Measurements from ENCODE around the gene MASP1. TPM values are rescaled to one million over a fixed set of nuclear protein-coding genes. Genes with fewer than 3 reads are reported as not detected.

MASP1 gene
- polyA plus RNA-seq, 1 donor (not counting 4 experiments of a cell fraction or from before 2014, with no cell fraction given) = not detected

GRCh38 chr3:187228740-187229139 is 62.8 kb downstream of the MASP1 start:
- H3K79me2 ChIP-seq (ENCODE audit: control insufficient read depth, insufficient read depth, low read length) = no peaks in the 10 kb centered on the region
- no peak overlapping the region for H3K9ac ChIP-seq (ENCODE audit: control insufficient read depth, extremely low read depth, insufficient read depth, low read length)
- no peaks in the 10 kb centered on the region for H3K36me3 ChIP-seq (ENCODE audit: control insufficient read depth in 2 of 2, extremely low read depth in 1 of 2, insufficient read depth in 2 of 2, low read length in 2 of 2)
- H3K9me1 ChIP-seq (ENCODE audit: control insufficient read depth, extremely low read depth, insufficient read depth, low read length) = no peaks in the 10 kb centered on the region
- dilution Hi-C loops (cut with MboI; ENCODE audit: extremely low pct_ligation_motif_present, low sequenced_read_pairs) = no loop called here
- no peaks in the 10 kb centered on the region for H3K4me1 ChIP-seq (ENCODE audit: control insufficient read depth, extremely low read depth, insufficient read depth, low read length)
- FAIRE-seq = no peak
- no peak for DNase-seq (ENCODE audit: low read depth, low spot score)
- peaks cover 14% of the 10 kb centered on the region for H3K27me3 ChIP-seq (ENCODE audit: control insufficient read depth, extremely low read depth, insufficient read depth, low read length)
- no peaks in the 10 kb centered on the region for H3K9me3 ChIP-seq (ENCODE audit: control insufficient read depth, low read depth, low read length)
- H3K4me3 ChIP-seq (ENCODE audit: control insufficient read depth in 2 of 3, extremely low read depth in 1 of 3, insufficient read depth in 2 of 3, low read depth in 1 of 3, low read length in 3 of 3) = no peak overlapping the region
- no peaks in the 10 kb centered on the region for H4K20me1 ChIP-seq (ENCODE audit: control insufficient read depth, extremely low read depth, insufficient read depth, low read length)
- no peak overlapping the region for H3K27ac ChIP-seq (ENCODE audit: control insufficient read depth, insufficient read depth, low read length)
- no peak overlapping the region for H3K4me2 ChIP-seq (ENCODE audit: control insufficient read depth, extremely low read depth, insufficient read depth, low read depth, low read length)
- TF ChIP-seq, protein P1, sequence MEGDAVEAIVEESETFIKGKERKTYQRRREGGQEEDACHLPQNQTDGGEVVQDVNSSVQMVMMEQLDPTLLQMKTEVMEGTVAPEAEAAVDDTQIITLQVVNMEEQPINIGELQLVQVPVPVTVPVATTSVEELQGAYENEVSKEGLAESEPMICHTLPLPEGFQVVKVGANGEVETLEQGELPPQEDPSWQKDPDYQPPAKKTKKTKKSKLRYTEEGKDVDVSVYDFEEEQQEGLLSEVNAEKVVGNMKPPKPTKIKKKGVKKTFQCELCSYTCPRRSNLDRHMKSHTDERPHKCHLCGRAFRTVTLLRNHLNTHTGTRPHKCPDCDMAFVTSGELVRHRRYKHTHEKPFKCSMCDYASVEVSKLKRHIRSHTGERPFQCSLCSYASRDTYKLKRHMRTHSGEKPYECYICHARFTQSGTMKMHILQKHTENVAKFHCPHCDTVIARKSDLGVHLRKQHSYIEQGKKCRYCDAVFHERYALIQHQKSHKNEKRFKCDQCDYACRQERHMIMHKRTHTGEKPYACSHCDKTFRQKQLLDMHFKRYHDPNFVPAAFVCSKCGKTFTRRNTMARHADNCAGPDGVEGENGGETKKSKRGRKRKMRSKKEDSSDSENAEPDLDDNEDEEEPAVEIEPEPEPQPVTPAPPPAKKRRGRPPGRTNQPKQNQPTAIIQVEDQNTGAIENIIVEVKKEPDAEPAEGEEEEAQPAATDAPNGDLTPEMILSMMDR (optimal IDR thresholded peaks at IDR 0.05 in 1 of 3, IDR thresholded peaks at IDR 0.05 in 1 of 3, conservative IDR thresholded peaks at IDR 0.05 in 1 of 3; ENCODE audit: extremely low read depth in 1 of 3, insufficient read depth in 2 of 3, low read length in 3 of 3) = no peak
- no peak for TF ChIP-seq EZH2 (IDR thresholded peaks at IDR 0.05; ENCODE audit: low read length)
- no peak overlapping the region for H2AFZ ChIP-seq (ENCODE audit: control insufficient read depth, low read length)

DNA sequence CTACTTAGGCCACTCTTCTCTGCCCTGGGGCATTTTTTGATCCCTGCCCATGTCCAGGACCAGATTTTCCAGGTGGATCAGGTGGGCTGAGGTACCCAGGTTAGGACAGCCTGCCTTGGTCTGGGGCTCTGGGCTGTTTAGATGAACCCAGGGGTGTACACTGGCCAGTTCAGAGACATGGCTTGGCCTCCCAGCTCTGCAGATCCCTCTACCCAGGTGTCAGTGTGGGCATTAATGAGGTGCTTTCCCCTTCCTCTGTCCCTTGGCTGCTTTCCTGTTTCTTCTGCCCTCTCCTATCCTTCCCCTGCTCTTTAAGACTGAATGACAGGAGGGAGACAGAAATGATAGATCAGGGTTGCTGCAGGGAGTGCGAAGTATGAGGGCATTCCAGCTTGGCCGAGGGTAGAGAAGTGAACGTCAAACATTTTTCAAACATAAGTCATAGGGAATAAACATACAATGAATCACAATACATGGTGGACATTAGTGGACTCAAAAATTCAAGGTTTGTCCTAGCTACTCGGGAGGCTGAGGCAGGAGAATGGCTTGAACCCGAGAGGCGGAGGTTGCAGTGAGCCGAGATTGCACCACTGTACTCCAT is 63.8 kb downstream of the MASP1 start:
- DNase-seq (ENCODE audit: low read depth, low spot score) = no peak
- TF ChIP-seq, protein P1 (optimal IDR thresholded peaks at IDR 0.05 in 1 of 3, IDR thresholded peaks at IDR 0.05 in 1 of 3, conservative IDR thresholded peaks at IDR 0.05 in 1 of 3; ENCODE audit: extremely low read depth in 1 of 3, insufficient read depth in 2 of 3, low read length in 3 of 3) = no peak
- no peak for TF ChIP-seq EZH2 (IDR thresholded peaks at IDR 0.05; ENCODE audit: low read length)
- Histone ChIP-seq H3K4me2 (ENCODE audit: control insufficient read depth, extremely low read depth, insufficient read depth, low read depth, low read length) (no peak overlapping the region), H2AFZ (ENCODE audit: control insufficient read depth, low read length) (no peak overlapping the region), H4K20me1 (ENCODE audit: control insufficient read depth, extremely low read depth, insufficient read depth, low read length) (no peaks in the 10 kb centered on the region), H3K27ac (ENCODE audit: control insufficient read depth, insufficient read depth, low read length) (no peak overlapping the region), H3K27me3 (ENCODE audit: control insufficient read depth, extremely low read depth, insufficient read depth, low read length) (peaks cover 20% of the 10 kb centered on the region), H3K4me1 (ENCODE audit: control insufficient read depth, extremely low read depth, insufficient read depth, low read length) (no peaks in the 10 kb centered on the region), H3K79me2 (ENCODE audit: control insufficient read depth, insufficient read depth, low read length) (no peaks in the 10 kb centered on the region), H3K9me3 (ENCODE audit: control insufficient read depth, low read depth, low read length) (no peaks in the 10 kb centered on the region), H3K36me3 (ENCODE audit: control insufficient read depth in 2 of 2, extremely low read depth in 1 of 2, insufficient read depth in 2 of 2, low read length in 2 of 2) (no peaks in the 10 kb centered on the region), H3K9ac (ENCODE audit: control insufficient read depth, extremely low read depth, insufficient read depth, low read length) (no peak overlapping the region), H3K9me1 (ENCODE audit: control insufficient read depth, extremely low read depth, insufficient read depth, low read length) (no peaks in the 10 kb centered on the region), H3K4me3 (ENCODE audit: control insufficient read depth in 2 of 3, extremely low read depth in 1 of 3, insufficient read depth in 2 of 3, low read depth in 1 of 3, low read length in 3 of 3) (no peak overlapping the region)
- dilution Hi-C loops (cut with MboI; ENCODE audit: extremely low pct_ligation_motif_present, low sequenced_read_pairs) = no loop called here
- FAIRE-seq = no peak
